ENCODE data around the gene SIRT2.
A peak's percentile ranks its signal among the peaks of the same experiment; 100 is the strongest.
"Not testable (repeated sequence)": the region's sequence is repeated elsewhere in the genome, so short reads cannot be mapped to it uniquely, and the experiment has no call there.

Gene SIRT2

DNA sequence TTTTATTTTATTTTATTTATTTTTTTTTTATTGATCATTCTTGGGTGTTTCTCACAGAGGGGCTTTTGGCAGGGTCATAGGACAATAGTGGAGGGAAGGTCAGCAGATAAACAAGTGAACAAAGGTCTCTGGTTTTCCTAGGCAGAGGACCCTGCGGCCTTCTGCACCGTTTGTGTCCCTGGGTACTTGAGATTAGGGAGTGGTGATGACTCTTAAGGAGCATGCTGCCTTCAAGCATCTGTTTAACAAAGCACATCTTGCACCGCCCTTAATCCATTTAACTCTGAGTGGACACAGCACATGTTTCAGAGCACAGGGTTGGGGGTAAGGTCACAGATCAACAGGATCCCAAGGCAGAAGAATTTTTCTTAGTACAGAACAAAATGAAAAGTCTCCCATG, 44.5 kb downstream of the SIRT2 start:
- not testable (repeated sequence) for H3K27ac ChIP-seq (ENCODE audit: low read depth, low read length); H3K36me3 ChIP-seq (ENCODE audit: low read length); H3K79me2 ChIP-seq (ENCODE audit: insufficient read depth, low read length); H3K4me3 ChIP-seq (ENCODE audit: insufficient read depth, low read length, poor library complexity, severe bottlenecking); H3K9me2 ChIP-seq (replicated peaks; ENCODE audit: insufficient read depth, low read length); H2AFZ ChIP-seq (ENCODE audit: low read depth, low read length, severe bottlenecking); H3K9me3 ChIP-seq (ENCODE audit: insufficient read depth, low read length); H4K20me1 ChIP-seq (ENCODE audit: low read depth, low read length); H3K4me2 ChIP-seq (ENCODE audit: low read depth, low read length, poor library complexity, severe bottlenecking); H3K27me3 ChIP-seq (ENCODE audit: low read length); H3K9ac ChIP-seq (ENCODE audit: low read length)
- H3F3A ChIP-seq (ENCODE audit: insufficient read depth), result peaks cover 44% of the 10 kb centered on the region

DNA sequence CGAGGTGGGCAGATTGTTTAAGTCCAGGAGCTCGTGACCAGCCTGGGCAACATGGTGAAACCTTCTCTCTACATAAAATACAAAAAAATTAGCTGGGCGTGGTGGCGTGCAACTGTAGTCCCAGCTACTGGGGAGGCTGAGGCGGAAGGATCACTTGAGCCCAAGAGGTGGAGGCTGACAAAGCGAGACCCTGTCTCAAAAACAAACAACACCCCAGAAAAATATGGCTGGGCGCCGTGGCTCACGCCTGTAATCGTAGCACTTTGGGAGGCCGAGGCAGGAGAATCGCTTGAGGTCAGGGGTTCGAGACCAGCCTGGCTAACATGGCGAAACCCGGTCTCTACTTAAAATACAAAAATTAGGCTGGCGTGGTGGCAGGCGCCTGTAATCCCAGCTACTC, 46.2 kb downstream of the SIRT2 start:
- Histone ChIP-seq H4K20me1 (ENCODE audit: low read depth, low read length) (peaks cover 4% of the 10 kb centered on the region; the same call in 1 of the 2 replicates), H3K4me3 (ENCODE audit: insufficient read depth, low read length, poor library complexity, severe bottlenecking) (peak overlapping the region; percentile 93), H3K79me2 (ENCODE audit: insufficient read depth, low read length) (peaks cover 16% of the 10 kb centered on the region), H3K36me3 (ENCODE audit: low read length) (peaks cover 6% of the 10 kb centered on the region), H3K4me2 (ENCODE audit: low read depth, low read length, poor library complexity, severe bottlenecking) (peak overlapping the region; percentile 90), H3K27ac (ENCODE audit: low read depth, low read length) (peak overlapping the region; percentile 90), H3K9me3 (ENCODE audit: insufficient read depth, low read length) (no peaks in the 10 kb centered on the region), H3K27me3 (ENCODE audit: low read length) (no peaks in the 10 kb centered on the region), H3K9me2 (replicated peaks; ENCODE audit: insufficient read depth, low read length) (no peaks in the 10 kb centered on the region), H3K9ac (ENCODE audit: low read length) (peak overlapping the region; percentile 97), H3F3A (ENCODE audit: insufficient read depth) (peaks cover 41% of the 10 kb centered on the region), H2AFZ (ENCODE audit: low read depth, low read length, severe bottlenecking) (peak overlapping the region; percentile 32)
- TF ChIP-seq EZH2phosphoT487 (conservative IDR thresholded peaks at IDR 0.05; ENCODE audit: low read length), result no peak
- TF ChIP-seq, protein P1, sequence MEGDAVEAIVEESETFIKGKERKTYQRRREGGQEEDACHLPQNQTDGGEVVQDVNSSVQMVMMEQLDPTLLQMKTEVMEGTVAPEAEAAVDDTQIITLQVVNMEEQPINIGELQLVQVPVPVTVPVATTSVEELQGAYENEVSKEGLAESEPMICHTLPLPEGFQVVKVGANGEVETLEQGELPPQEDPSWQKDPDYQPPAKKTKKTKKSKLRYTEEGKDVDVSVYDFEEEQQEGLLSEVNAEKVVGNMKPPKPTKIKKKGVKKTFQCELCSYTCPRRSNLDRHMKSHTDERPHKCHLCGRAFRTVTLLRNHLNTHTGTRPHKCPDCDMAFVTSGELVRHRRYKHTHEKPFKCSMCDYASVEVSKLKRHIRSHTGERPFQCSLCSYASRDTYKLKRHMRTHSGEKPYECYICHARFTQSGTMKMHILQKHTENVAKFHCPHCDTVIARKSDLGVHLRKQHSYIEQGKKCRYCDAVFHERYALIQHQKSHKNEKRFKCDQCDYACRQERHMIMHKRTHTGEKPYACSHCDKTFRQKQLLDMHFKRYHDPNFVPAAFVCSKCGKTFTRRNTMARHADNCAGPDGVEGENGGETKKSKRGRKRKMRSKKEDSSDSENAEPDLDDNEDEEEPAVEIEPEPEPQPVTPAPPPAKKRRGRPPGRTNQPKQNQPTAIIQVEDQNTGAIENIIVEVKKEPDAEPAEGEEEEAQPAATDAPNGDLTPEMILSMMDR (IDR thresholded peaks at IDR 0.05; ENCODE audit: insufficient read depth, low read length, poor library complexity, severe bottlenecking), result no peak

DNA sequence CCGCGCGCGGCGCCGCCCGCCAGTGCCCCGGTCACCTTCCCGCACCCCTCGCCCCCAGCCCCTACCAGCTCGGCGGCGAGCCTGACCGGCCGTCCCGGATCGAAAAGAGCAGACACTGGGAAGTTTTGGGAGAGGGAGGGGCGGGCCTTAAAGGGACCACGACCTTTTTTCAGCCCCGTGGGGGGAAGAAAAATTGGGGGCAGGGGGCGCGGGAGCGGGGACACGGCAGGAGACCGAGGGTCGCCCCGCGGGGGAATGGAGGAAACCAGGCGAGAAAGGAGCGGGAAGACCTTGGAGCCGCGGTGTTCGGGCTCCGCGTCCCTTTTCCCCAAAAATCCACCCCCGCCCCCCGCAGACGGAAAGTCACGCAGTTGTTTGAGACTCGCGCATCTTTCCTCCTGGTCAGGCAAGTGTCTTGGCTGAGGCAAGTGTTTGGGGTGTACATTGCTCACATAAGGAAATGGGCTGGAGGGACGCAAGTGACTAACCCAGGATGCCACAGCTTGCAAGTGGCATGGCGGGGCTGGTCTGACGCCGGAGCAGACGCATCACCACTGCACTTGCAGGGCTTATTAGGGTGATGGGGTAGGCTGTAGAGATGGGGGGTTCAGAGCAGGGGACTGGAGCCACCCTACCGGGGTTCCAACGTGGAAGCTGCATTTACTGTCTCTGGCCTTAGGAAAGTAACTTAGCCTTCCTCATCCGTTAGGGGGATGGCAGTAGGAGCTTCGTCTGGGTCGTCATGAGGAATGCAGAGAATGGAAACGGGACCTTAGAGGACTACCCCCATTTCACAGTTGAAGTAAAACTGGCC, 47.0 kb downstream of the SIRT2 start:
- no peak for TF ChIP-seq EZH2phosphoT487 (conservative IDR thresholded peaks at IDR 0.05; ENCODE audit: low read length)
- TF ChIP-seq, protein P1 (IDR thresholded peaks at IDR 0.05; ENCODE audit: insufficient read depth, low read length, poor library complexity, severe bottlenecking), result no peak
- peaks cover 33% of the 10 kb centered on the region for H3F3A ChIP-seq (ENCODE audit: insufficient read depth)
- peak overlapping the region; percentile 90 for H3K4me2 ChIP-seq (ENCODE audit: low read depth, low read length, poor library complexity, severe bottlenecking)
- peak overlapping the region; percentile 90 for H3K27ac ChIP-seq (ENCODE audit: low read depth, low read length)
- H3K9ac ChIP-seq (ENCODE audit: low read length), result peak overlapping the region; percentile 97
- peaks cover 24% of the 10 kb centered on the region for H3K79me2 ChIP-seq (ENCODE audit: insufficient read depth, low read length)
- H3K9me2 ChIP-seq (replicated peaks; ENCODE audit: insufficient read depth, low read length), result no peaks in the 10 kb centered on the region
- H3K4me3 ChIP-seq (ENCODE audit: insufficient read depth, low read length, poor library complexity, severe bottlenecking), result peak overlapping the region; percentile 93
- peaks cover 10% of the 10 kb centered on the region for H3K36me3 ChIP-seq (ENCODE audit: low read length)
- peak overlapping the region; percentile 32 for H2AFZ ChIP-seq (ENCODE audit: low read depth, low read length, severe bottlenecking)
- H4K20me1 ChIP-seq (ENCODE audit: low read depth, low read length), result peaks cover 10% of the 10 kb centered on the region; the same call in 1 of the 2 replicates
- no peaks in the 10 kb centered on the region for H3K27me3 ChIP-seq (ENCODE audit: low read length)
- no peaks in the 10 kb centered on the region for H3K9me3 ChIP-seq (ENCODE audit: insufficient read depth, low read length)

DNA sequence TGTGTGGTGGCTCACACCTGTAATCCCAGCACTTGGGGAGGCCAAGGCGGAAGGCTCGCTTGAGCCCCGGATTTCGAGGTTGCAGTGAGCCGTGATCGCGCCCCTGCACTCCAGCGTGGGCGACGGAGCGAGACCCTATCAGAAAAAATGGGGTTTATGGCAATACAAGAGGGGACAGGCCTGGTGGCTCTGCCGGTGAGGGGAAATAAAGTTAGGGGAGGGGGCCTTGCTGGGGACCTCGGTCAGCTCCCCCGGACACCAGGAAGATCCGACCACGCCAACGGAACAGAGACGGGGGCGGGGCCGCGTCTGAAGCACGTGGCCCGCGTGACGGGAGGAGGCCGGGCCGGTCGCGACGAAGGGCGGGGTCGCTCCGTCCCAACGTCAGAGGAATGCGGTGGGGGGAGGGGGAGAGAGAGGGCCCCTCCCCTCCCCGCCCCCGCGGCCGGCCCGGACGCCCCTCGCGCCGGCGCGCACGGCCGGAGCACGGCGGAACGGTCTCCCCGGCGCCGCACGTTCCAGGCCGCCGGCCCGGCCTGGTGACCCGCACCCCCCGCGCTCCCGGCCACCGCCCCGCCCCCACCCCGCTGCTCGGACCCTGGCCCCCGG, 47.7 kb downstream of the SIRT2 start:
- Histone ChIP-seq H3K4me2 (ENCODE audit: low read depth, low read length, poor library complexity, severe bottlenecking) (peak overlapping the region; percentile 90), H4K20me1 (ENCODE audit: low read depth, low read length) (peaks cover 17% of the 10 kb centered on the region; the same call in 1 of the 2 replicates), H3K9me3 (ENCODE audit: insufficient read depth, low read length) (no peaks in the 10 kb centered on the region), H2AFZ (ENCODE audit: low read depth, low read length, severe bottlenecking) (no peak overlapping the region), H3K27me3 (ENCODE audit: low read length) (no peaks in the 10 kb centered on the region), H3K9me2 (replicated peaks; ENCODE audit: insufficient read depth, low read length) (no peaks in the 10 kb centered on the region), H3K36me3 (ENCODE audit: low read length) (peaks cover 17% of the 10 kb centered on the region), H3K79me2 (ENCODE audit: insufficient read depth, low read length) (peaks cover 31% of the 10 kb centered on the region), H3K4me3 (ENCODE audit: insufficient read depth, low read length, poor library complexity, severe bottlenecking) (peak overlapping the region; percentile 93), H3K9ac (ENCODE audit: low read length) (peak overlapping the region; percentile 97), H3K27ac (ENCODE audit: low read depth, low read length) (peak overlapping the region; percentile 90), H3F3A (ENCODE audit: insufficient read depth) (peaks cover 27% of the 10 kb centered on the region)
- no peak for TF ChIP-seq EZH2phosphoT487 (conservative IDR thresholded peaks at IDR 0.05; ENCODE audit: low read length)
- TF ChIP-seq, protein P1 (IDR thresholded peaks at IDR 0.05; ENCODE audit: insufficient read depth, low read length, poor library complexity, severe bottlenecking), result no peak
